NB4 (cell line): Measurements from ENCODE around the gene MAP2K7.
"Not testable (repeated sequence)": the region's sequence is repeated elsewhere in the genome, so short reads cannot be mapped to it uniquely, and the experiment has no call there.

Experiments used
- DNase-seq: peaks from one replicate; pipeline ENCODE4 v3.0.0; 2010; ENCODE audit warnings: low read depth
- H3K4me3 ChIP-seq: one replicate; pipeline ENCODE4 v1.5.1; 2011; ENCODE audit warnings: mild to moderate bottlenecking, low read depth, low read length, moderate library complexity
- CTCF ChIP-seq: IDR thresholded peaks from one replicate; pipeline ENCODE4 v1.5.1; 2012; ENCODE audit warnings: low read depth, low read length
- MYC ChIP-seq: IDR thresholded peaks from 2 replicates; pipeline ENCODE4 v1.6.1; 2011; ENCODE audit warnings: low read depth, low read length
- POLR2A ChIP-seq: IDR thresholded peaks from 2 replicates; pipeline ENCODE4 v1.6.1; 2011; ENCODE audit warnings: mild to moderate bottlenecking; ENCODE audit not compliant: insufficient read length; ENCODE audit errors: extremely low read depth
- TF ChIP-seq, protein P1 (sequence below): IDR thresholded peaks from 2 replicates; pipeline ENCODE4 v1.6.1; 2011; ENCODE audit warnings: low read depth, low read length

MAP2K7 gene

GRCh38 chr19:7916955-7917266 is 13.2 kb downstream of the MAP2K7 start:
- no peak overlapping the region for H3K4me3 ChIP-seq
- TF ChIP-seq CTCF: no peak
- no peak for TF ChIP-seq MYC
- TF ChIP-seq, protein P1, sequence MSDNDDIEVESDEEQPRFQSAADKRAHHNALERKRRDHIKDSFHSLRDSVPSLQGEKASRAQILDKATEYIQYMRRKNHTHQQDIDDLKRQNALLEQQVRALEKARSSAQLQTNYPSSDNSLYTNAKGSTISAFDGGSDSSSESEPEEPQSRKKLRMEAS: no peak
- TF ChIP-seq POLR2A: no peak
- no peak for DNase-seq

- peak; percentile 81 for DNase-seq
- TF ChIP-seq, protein P1: 0 out of 2 replicates have a peak, but pooled peaks have one; percentile 2
- no peak; the same call in 1 of the 2 replicates for TF ChIP-seq MYC
- TF ChIP-seq POLR2A: no peak
- peak; percentile 57 for TF ChIP-seq CTCF
- H3K4me3 ChIP-seq: no peak overlapping the region
Observed at GRCh38 chr19:7917267-7918061, 13.8 kb downstream of the MAP2K7 start.

GRCh38 chr19:7918062-7918614 is 14.5 kb downstream of the MAP2K7 start:
- not testable (repeated sequence) for H3K4me3 ChIP-seq, DNase-seq

DNA sequence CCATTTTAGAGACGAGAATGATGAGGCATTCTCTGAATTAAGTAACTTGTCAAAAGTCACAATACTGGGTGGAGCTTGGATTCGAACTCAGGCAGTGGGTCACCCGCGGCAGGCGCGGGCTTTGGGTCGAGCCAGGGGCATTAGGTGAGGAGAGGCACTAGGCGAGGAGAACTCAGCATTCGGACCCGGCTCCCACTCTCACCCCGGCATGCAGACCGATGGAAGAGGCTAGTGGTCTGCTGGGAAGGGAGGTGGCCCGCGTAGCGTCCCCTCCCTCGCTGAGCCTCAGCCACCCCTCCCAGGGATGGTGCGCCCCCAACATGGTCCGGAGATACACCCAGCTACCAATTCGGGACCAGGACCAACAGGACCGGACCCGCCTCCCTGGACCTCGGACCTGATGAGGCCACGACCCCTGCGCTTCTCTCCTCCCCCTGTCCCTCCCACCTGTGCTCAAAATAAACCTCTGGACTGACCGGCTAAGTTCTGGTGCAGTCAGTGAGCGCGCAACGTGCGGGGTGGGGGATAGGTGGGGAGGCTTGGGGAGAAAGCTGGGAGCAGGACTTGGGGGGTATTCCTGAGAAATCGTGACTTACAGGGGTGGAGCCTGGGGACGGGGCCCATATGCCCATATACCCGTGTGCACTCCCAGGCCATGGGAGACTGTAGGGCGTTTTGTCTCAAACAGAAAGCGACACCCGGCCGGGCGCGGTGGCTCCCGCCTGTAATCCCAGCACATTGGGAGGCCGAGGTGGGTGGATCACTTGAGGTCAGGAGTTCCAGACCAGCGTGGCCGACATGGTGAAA is 15.1 kb downstream of the MAP2K7 start:
- TF ChIP-seq CTCF (no peak), MYC (no peak), POLR2A (no peak)
- TF ChIP-seq, protein P1: no peak
- H3K4me3 ChIP-seq: no peak overlapping the region
- no peak for DNase-seq

GRCh38 chr19:7919610-7920518 is 16.2 kb downstream of the MAP2K7 start, which contains the start of gene SNAPC2:
Gene SNAPC2, plus strand, starts transcription at chr19:7920338. Its CDS starts 29 bp downstream, at chr19:7920367.
- DNase-seq: peak; percentile 96
- TF ChIP-seq, protein P1: peak; percentile 76
- TF ChIP-seq POLR2A (peak; percentile 54), CTCF (no peak), MYC (peak; percentile 76)

More at GRCh38 chr19:7919610-7920518, 16.2 kb downstream of the MAP2K7 start, which contains the start of gene SNAPC2:
- peak within 1 kb of the TSS; percentile 67 for H3K4me3 ChIP-seq
